Muscle of back (tissue), 11 donors: ENCODE results near the gene CDH22. TPM values are rescaled to one million over a fixed set of nuclear protein-coding genes. Genes with fewer than 3 reads are reported as not detected.

Source experiments
- DNase-seq, 3 donors: peaks; one replicate each; pipeline versions ENCODE4 v3.0.0 to v3.0.0-alpha.2; 2013
- polyA plus RNA-seq, 10 donors: library from polyadenylated mRNA; unstranded; fragments of 120-200 nt; gene quantifications; one replicate each; pipeline ENCODE4 v1.2.1, GENCODE V29; 2013; ENCODE audit not compliant: insufficient read length in 10 of 10

The CDH22 gene
- polyA plus RNA-seq, 10 donors, result 0.33 to 0.72 (median 0.39) TPM

DNA sequence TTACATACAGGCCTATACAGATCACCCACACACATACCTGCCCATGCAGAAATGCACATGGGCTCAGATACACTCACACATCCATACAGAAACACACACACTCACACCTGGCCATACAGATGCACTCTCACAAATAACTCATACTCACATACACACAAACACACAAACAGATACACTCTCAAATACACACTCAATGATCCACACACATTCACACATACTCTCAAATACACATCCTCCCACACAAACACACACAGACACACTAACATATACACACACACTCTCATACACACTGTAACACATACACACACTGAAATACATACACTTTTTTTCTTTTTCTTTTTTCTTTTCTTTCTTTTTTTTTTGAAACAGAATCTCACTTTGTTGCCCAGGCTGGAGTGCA, 90.7 kb downstream of the CDH22 start:
- DNase-seq, result no peak

DNA sequence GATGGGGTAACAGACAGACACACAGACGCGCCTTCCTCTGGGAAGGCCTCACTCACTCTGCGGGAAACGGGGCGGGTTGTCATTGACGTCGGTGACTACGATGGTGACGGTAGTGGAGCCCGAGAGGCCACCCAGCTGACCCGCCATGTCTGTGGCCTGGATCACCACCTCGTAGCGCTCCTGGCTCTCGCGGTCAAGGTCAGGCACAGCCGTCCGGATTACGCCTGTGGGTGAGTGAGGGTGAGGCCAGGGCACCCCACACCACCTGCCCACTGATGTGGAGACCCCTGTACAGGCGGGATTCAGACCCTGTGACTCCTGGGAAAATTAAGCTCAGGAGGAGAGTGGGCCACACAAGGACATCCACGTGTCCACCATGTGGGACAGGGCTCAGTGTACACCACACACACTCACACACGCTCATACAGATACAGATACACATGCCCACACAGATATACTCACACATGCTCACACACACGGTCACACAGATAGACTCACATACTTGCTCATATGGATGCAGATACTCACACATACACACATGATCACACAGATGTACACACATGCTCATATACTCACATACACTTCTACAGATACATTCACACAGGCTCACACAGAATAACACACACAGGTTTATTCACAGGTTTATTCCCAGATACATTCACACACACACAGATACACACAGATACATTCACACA, 91.4 kb downstream of the CDH22 start:
- DNase-seq, result no peak

- no peak for DNase-seq
Observed at GRCh38 chr20:46215913-46216707, 92.2 kb downstream of the CDH22 start.

DNA sequence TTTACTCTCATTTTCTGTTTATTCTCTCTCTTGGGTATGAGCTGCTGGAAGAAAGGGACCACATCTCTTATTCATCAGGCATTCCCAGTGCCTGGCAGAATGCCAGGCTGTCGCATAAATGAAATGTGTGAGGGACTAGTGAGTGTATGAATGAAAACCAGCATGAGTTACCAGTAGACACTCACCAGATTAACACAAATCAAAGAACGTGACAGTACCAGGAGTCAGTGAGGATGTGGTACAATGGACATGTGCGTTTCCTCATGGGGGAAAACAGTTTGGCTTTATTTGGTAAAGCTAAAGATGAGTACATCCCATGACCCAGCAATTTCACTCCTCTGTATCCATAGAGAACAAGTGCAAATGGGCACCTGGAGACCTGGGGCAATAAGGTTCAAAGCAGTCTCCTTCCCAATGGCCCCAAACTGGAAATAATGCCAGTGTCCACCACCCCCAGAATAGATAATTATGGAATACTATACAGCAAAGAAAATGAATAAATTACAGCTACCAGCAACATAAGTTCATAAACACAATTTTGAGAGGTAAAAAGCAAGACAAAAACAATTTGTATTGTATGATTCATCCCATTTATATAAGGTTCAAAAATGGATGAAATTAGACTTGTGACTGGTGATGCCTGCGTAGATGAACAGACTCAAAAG, 93.3 kb downstream of the CDH22 start:
- DNase-seq, result no peak

DNA sequence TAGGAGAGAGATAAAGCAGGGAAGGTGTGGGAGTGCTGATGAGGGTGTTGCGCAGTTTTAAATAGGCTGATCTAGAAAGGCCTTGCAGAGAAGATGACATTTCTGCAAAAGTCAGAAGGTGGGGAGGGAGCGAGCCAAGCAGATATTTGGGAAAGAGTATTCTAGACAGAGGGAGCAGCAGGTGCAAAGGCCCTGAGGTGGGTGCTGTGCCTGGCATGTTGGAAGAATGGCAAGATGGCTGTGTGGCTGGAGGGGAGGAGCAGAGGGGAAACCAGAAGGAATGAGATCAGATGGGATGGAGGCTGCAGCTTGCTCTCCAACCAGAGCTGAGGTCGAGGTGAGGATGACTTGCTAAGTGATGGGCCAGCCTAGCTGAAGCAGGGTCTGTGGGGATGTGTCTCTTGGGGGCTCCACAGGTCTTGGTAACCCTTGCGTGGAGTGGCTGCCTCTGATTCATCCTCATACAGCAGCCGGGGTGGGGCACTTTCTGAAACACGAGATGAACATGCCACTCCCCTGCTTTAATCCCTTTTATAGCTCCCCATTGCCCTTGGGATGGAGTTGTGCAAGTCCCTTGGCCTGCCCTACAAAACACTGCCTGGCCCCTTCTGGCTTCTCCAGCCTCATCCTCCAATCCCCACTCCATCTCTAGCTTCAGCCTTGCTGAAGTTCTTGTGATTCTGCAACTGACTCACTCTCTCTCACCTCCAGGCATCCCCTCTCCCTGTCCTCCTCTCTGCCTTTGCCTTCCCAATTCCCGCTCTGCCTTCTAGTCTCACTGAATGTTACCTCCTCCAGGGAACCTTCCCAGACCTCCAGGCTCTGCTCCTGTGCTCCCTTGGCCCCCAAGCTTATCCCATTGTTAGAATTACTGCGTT, 94.1 kb downstream of the CDH22 start:
- no peak for DNase-seq

DNA sequence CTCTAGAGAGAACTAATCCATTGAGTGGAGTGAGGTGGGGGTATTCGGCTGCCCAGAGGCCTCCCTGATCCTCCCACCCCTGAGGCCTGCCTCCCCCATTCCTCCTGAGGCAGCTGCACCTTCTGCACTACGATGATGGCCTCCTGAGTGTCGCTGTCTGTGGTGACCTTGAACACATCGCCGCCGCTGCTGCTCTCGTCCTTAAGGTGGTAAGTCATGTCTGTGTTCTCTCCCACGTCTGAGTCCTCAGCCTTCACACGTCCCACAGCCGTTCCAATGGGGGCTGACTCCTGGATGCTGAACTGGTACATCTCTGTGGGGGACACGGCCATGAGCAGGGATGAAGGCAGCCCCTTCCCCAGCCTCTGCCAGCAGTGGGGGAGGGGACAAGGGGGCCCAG, 95.4 kb downstream of the CDH22 start:
- DNase-seq, result no peak

GRCh38 chr20:46212252-46212651, 96.0 kb downstream of the CDH22 start:
- no peak for DNase-seq

DNA sequence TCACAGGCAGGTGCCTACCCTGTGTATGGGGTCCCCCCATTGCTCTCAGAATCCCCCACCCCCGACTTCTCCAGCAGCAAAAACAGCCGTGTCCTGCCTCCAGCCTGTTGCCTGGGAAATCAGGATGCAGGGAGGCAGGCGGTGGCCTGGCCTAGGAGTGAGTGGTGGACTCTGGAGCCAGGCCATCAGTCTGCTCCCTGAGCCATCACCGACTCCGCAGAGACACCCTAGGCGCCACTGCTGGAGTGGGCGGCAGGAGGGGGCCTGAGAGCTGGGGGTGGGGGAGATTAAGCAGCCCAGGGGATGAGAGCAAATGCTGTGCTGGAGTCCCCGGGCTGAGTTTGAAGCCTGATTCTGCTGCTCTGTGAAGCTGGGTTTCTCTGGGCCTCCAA, 97.0 kb downstream of the CDH22 start:
- DNase-seq, result no peak

- no peak for DNase-seq
Observed at GRCh38 chr20:46210672-46211330, 97.5 kb downstream of the CDH22 start.

DNA sequence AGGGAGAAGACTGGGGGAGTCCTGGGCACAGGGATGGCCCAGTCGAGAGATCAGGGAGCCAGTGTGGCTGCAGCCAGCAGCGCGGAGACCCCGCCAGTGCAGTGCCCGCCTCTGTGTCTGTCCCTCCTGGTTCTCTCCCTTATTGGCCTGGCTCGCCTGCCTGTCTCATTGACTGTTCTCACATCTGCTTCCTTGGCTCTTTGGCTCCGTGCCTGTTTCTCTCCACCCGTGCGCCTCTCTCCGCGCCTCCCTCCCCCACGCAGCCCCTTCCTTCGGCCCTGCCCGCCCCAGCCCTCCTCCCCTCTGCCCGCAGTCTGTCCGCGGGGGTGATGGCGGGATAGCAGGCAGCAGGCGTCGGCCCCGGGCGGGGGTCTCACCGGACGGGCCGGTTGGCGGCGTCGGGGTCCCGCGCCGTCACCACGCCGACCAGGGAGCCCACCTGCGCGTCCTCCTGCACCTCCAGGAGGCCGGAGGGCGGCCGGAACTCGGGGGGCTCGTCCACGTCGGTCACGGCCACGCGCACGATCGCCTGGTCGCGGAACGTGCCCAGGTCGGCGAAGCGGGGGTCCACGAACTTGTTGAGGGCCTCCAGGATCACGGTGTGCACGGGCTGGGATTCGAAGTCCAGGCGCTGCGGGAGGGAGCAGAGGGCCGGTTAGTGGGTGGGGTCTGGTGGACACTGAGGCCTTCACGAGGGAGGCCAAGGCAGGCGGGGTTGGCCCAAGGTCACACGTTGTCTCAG, 98.2 kb downstream of the CDH22 start:
- DNase-seq, result no peak

DNA sequence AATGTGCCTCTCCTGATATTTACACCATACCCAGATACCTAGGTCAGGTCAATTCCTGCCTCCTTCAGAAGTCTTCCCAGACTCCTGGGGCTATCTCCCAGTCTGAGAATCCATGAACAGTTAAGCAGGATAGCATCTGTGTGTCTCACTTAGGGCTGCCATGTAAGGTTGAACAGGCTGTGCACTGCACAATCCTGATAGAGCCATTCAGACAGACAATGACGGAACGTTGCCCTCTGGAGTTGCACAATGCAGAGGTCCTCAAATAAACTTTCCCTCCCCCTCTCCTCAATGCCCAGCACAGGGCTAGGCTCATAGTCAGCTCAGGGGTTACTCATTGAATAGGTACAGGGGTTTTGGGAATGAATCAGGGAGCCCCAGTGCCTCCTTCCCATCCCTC, 100.5 kb downstream of the CDH22 start:
- no peak for DNase-seq

GRCh38 chr20:46206992-46207549, 101.2 kb downstream of the CDH22 start:
- DNase-seq, result no peak

DNA sequence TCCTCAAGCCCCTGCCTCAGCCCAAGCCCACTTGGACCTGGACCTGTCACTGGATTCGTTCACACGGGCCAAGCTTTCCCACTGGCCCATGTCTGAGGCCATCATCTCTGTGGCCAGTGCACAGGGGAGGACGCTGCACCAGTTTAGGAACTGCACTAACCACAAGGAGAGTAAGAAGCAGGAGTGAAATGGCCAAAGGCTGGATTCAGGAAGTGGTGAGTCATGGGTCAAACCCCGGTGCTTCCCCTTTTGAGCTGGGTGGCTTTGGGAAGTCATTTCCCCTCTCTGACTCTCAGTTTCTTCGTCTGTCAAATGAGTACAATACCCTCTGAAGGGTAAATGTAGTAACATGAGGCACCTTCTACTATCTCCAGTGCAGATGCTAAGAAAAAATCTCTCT, 102.3 kb downstream of the CDH22 start:
- DNase-seq, result no peak

DNA sequence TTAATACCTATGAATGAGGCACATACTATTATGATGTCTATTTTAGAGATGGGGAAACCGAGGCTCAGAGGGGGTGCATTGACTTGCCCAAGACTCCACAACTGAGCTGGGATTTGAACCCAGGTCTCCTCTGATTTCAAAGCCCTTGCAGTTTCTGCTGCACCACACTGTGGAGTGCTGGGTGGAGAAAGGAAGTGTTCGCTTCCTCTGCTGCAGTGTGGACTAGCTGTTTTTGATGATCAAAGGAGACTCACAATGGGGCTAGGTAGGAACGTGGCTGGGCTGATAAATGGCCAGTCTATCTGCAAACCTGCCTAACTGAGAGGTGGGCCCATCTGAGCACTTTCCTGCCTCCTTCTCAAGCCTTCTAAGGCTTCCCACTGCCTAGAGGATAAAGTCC, 102.9 kb downstream of the CDH22 start:
- DNase-seq, result no peak

- DNase-seq, result peak in 2 of 3 donors; percentile 37 to 75
Observed at GRCh38 chr20:46204594-46205186, 103.6 kb downstream of the CDH22 start.

DNA sequence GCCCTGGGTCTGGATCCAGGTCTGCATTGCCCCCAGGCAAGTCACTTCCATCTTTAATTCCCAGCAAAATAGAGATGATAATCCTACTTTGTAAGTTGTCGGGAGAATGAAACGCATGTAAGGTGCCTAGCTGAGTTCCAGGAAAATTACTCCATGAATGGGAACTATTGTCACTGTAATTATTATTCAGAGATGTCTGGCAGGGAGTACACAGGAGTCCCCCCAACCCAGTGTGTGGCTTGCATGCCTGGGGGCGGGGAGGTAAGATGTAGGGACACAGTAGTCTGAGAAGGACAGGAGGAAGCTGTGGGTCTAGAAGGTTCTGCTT, 104.8 kb downstream of the CDH22 start:
- no peak for DNase-seq

- DNase-seq, result peak in 2 of 3 donors; percentile 49 to 79
Observed at GRCh38 chr20:46202766-46203509, 105.4 kb downstream of the CDH22 start.

DNA sequence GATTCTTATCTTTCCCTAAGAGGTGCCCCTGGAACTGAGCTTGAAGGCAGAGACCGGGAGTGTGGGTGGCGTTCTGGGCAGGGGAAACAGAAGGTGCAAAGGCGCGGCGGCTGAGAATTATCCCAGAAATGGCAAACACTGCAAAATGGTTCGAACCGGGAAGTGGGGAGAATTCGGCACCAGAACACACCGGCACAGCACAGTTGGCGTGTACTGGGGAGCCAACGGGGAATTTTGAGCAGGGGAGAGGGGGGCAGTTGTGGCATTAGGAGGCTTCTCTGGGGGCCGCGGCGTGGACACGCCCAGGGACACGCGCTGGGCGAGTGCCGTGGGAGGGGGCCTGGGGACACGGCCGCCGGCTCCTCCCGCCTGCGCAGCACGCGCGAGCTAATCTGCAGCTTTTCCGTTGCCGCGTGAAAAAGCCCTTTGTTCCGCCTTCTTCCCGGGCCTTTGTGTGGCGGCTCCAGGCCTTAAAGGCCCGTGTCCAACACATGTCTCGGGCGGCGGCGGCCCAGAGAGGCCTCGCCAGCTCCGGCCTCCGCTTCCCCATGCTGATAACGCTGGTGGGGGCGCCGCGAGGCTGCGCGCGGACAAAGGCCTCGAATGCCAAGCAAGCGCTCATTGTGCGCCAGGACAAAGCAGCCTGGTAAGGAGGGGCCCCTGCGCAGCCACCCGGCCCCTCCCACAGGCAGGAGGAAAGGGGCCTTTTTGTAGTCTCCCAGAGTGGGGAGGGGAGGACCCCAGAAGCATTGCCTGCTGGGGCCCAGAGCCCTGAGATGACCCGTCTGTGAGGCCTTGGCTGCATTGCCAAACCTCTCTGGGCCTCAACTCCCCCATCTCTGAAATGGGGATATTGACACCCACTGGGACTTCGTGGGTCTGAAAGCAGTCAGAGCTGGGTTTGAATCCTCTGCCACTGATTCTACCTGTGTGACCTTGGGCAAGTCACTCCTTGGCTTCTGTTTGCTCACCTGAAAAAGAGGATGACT, 107.4 kb downstream of the CDH22 start:
- DNase-seq, result no peak
